ENCODE results near the gene HOXA4. TPM values are rescaled to one million over a fixed set of nuclear protein-coding genes. Genes with fewer than 3 reads are reported as not detected.

The HOXA4 gene
- total RNA-seq, 1 donor from 2014 or later, result not detected

DNA sequence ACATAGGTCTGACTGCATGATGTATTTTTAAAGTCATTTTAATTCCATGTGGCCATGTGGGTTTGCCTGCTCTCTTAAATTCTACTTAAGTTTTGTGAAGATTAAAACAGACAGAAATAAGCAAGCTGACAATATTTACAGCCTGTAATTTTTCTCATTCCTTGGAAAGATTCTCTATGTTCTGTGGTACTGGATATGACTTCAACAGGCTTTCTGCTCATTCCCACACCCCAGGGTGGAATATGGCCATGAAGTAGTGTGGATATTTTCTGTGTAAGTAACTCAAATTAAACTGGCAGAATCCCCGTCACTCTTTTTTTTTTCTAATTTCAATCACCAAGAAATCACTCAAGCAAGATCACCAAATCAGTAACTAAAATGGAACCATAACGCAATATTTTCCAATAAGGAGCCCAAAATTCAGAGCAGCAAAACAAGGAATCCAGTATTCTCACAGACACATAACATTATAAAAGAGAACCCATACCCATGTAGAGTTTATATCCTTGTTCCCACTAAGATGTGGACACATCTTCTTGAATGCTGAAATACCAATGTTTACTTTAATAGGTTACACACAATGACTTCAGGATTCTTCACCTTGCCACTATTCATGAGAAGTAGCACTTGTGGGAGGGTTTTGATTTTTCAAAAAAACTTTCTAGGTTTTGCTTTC is 7.2 kb upstream of the HOXA4 start:
- H4K20me1 ChIP-seq (ENCODE audit: low read depth), result peaks cover 93% of the 10 kb centered on the region
- H3K4me3 Mint-ChIP-seq, result no peak overlapping the region
- no peak overlapping the region for H3K4me3 ChIP-seq
- H2AFZ ChIP-seq (replicated peaks), result no peak overlapping the region
- no peak overlapping the region for H3K9ac ChIP-seq
- H3K36me3 Mint-ChIP-seq, result peaks cover 2% of the 10 kb centered on the region
- H3K4me2 ChIP-seq, result no peak overlapping the region
- no peaks in the 10 kb centered on the region for H3F3A ChIP-seq (ENCODE audit: low read depth)
- H3K9me3 Mint-ChIP-seq, result peaks cover 16% of the 10 kb centered on the region
- peaks cover 95% of the 10 kb centered on the region for H3K27me3 Mint-ChIP-seq (ENCODE audit: insufficient read depth, low read depth)
- TF ChIP-seq EZH2phosphoT487 (IDR thresholded peaks at IDR 0.05) (no peak), EZH2 (IDR thresholded peaks at IDR 0.05) (no peak)
- TF ChIP-seq, protein P1, sequence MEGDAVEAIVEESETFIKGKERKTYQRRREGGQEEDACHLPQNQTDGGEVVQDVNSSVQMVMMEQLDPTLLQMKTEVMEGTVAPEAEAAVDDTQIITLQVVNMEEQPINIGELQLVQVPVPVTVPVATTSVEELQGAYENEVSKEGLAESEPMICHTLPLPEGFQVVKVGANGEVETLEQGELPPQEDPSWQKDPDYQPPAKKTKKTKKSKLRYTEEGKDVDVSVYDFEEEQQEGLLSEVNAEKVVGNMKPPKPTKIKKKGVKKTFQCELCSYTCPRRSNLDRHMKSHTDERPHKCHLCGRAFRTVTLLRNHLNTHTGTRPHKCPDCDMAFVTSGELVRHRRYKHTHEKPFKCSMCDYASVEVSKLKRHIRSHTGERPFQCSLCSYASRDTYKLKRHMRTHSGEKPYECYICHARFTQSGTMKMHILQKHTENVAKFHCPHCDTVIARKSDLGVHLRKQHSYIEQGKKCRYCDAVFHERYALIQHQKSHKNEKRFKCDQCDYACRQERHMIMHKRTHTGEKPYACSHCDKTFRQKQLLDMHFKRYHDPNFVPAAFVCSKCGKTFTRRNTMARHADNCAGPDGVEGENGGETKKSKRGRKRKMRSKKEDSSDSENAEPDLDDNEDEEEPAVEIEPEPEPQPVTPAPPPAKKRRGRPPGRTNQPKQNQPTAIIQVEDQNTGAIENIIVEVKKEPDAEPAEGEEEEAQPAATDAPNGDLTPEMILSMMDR (IDR thresholded peaks at IDR 0.05), result no peak
- H3K4me1 ChIP-seq, result peaks cover 2% of the 10 kb centered on the region
- H3K36me3 ChIP-seq, result no peaks in the 10 kb centered on the region
- no peak for DNase-seq (ENCODE audit: low spot score)
- no peak overlapping the region for H3K27ac ChIP-seq
- H3K4me1 Mint-ChIP-seq, result peaks cover 4% of the 10 kb centered on the region
- no peaks in the 10 kb centered on the region for H3K9me3 ChIP-seq (ENCODE audit: low read depth)
- H3K79me2 ChIP-seq (ENCODE audit: low read depth), result no peaks in the 10 kb centered on the region
- no peak overlapping the region for H3K27ac Mint-ChIP-seq
- H3K27me3 ChIP-seq, result peaks cover 100% of the 10 kb centered on the region

DNA sequence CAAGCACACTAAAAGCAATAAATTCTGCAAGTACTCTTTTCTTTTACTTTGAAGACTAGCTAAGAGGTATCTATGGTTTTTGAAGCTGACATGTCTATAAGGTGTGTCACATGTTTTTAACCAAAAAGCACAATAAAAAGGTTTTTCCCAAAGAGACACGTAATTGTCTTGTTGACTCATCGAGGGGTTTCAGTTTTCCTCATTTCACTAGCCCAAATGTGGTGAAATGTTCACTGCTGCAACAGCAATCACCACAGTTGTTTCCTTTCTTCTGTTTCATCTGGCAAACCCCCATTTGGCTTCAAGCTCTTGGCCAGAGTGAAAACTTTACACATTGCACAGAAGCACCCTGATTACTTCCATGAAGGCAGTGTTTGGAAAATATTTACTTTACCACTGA is 3.8 kb upstream of the HOXA4 start:
- peaks cover 100% of the 10 kb centered on the region for H3K27me3 ChIP-seq
- no peaks in the 10 kb centered on the region for H3F3A ChIP-seq (ENCODE audit: low read depth)
- no peaks in the 10 kb centered on the region for H3K36me3 ChIP-seq
- H3K27ac Mint-ChIP-seq, result no peak overlapping the region
- peaks cover under 1% of the 10 kb centered on the region for H3K4me1 ChIP-seq
- H2AFZ ChIP-seq (replicated peaks), result no peak overlapping the region
- no peak overlapping the region for H3K4me3 ChIP-seq
- no peak overlapping the region for H3K4me2 ChIP-seq
- H3K9ac ChIP-seq, result no peak overlapping the region
- no peak overlapping the region for H3K27ac ChIP-seq
- no peaks in the 10 kb centered on the region for H3K79me2 ChIP-seq (ENCODE audit: low read depth)
- no peaks in the 10 kb centered on the region for H3K9me3 ChIP-seq (ENCODE audit: low read depth)
- H3K9me3 Mint-ChIP-seq, result peaks cover 15% of the 10 kb centered on the region
- H3K27me3 Mint-ChIP-seq (ENCODE audit: insufficient read depth, low read depth), result peaks cover 83% of the 10 kb centered on the region
- no peak for DNase-seq (ENCODE audit: low spot score)
- peaks cover 2% of the 10 kb centered on the region for H3K36me3 Mint-ChIP-seq
- peaks cover 81% of the 10 kb centered on the region for H4K20me1 ChIP-seq (ENCODE audit: low read depth)
- H3K4me1 Mint-ChIP-seq, result no peaks in the 10 kb centered on the region
- no peak for TF ChIP-seq EZH2 (IDR thresholded peaks at IDR 0.05)
- no peak for TF ChIP-seq EZH2phosphoT487 (IDR thresholded peaks at IDR 0.05)
- TF ChIP-seq, protein P1 (IDR thresholded peaks at IDR 0.05), result no peak
- no peak overlapping the region for H3K4me3 Mint-ChIP-seq

DNA sequence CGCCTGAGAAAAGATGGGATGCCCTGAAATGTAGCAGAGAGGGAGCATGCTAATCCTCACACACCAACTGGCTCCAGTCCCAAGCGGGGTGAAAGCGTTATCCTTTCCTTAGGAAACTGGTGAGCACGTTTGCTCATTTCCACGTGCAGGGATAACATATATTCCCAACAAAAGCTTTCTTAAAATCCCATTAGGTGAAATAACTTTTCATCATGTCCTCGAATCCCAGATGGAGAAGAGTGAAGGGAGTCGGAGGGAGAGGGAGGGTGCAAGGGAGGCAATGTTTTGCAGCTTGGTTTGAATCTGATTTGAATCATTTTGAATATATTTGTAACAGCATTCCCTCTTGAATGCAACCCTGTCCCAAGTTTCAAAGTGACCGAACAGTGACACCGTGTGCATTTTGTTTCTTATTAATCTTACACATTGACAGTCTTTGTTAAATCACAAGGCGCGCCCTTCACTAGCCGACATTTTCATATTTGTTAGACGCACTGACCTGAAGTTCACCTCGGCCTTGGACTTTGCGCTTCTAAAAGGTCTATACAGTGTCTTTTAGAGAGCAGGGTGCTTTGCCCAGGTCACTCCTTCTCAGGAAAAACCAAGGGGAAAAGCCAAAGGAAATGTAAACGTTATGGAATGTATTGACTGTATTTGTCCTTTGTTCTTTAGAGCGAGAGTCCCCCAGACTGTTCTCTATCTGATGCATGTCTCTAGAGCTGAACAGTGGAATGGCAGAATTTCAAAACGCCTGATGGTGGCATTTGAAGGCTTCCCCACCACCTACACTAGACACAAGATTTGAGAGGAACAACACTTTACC is 3.1 kb upstream of the HOXA4 start:
- Histone ChIP-seq H3F3A (ENCODE audit: low read depth) (no peaks in the 10 kb centered on the region), H3K79me2 (ENCODE audit: low read depth) (no peaks in the 10 kb centered on the region), H3K27me3 (peaks cover 100% of the 10 kb centered on the region), H3K4me2 (no peak overlapping the region), H2AFZ (replicated peaks) (no peak overlapping the region), H3K9me3 (ENCODE audit: low read depth) (no peaks in the 10 kb centered on the region), H3K4me1 (no peaks in the 10 kb centered on the region), H4K20me1 (ENCODE audit: low read depth) (peaks cover 79% of the 10 kb centered on the region), H3K9ac (no peak overlapping the region), H3K4me3 (no peak overlapping the region), H3K27ac (no peak overlapping the region), H3K36me3 (no peaks in the 10 kb centered on the region)
- no peak overlapping the region for H3K4me3 Mint-ChIP-seq
- H3K9me3 Mint-ChIP-seq, result peaks cover 21% of the 10 kb centered on the region
- TF ChIP-seq EZH2 (IDR thresholded peaks at IDR 0.05), result peak; percentile 89
- TF ChIP-seq EZH2phosphoT487 (IDR thresholded peaks at IDR 0.05), result peak; percentile 82
- TF ChIP-seq, protein P1 (IDR thresholded peaks at IDR 0.05), result no peak
- H3K27ac Mint-ChIP-seq, result no peak overlapping the region
- peaks cover 86% of the 10 kb centered on the region for H3K27me3 Mint-ChIP-seq (ENCODE audit: insufficient read depth, low read depth)
- H3K36me3 Mint-ChIP-seq, result peaks cover 2% of the 10 kb centered on the region
- no peaks in the 10 kb centered on the region for H3K4me1 Mint-ChIP-seq
- no peak for DNase-seq (ENCODE audit: low spot score)

Measured in neural progenitor cell (in vitro differentiated cells).